Measurements from ENCODE around the gene RELN. TPM values are rescaled to one million over a fixed set of nuclear protein-coding genes. Genes with fewer than 3 reads are reported as not detected.

Gene RELN
- total RNA-seq, 2 donors from 2014 or later: 2.6 to 3.0 TPM

GRCh38 chr7:103532955-103533354 is 456.5 kb downstream of the RELN start:
- no peaks in the 10 kb centered on the region for H3K27me3 ChIP-seq (replicated peaks; ENCODE audit: insufficient read depth)
- H3K4me1 ChIP-seq (replicated peaks): no peaks in the 10 kb centered on the region
- DNase-seq (ENCODE audit: low spot score): no peak
- 73% methylated on average over 5 of the region's 5 CpGs for WGBS
- no peaks in the 10 kb centered on the region for H3K36me3 ChIP-seq
- intact Hi-C loops (cut with DNase I): no loop called here
- TF ChIP-seq POLR2A (IDR thresholded peaks at IDR 0.05): no peak
- TF ChIP-seq POLR2AphosphoS5 (IDR thresholded peaks at IDR 0.05): no peak
- no peak for TF ChIP-seq CTCF (IDR thresholded peaks at IDR 0.05)
- H3K4me3 ChIP-seq: no peak overlapping the region
- H3K9me3 ChIP-seq: no peaks in the 10 kb centered on the region
- H3K27ac ChIP-seq: no peak overlapping the region

GRCh38 chr7:103528152-103528551 is 461.3 kb downstream of the RELN start:
- Histone ChIP-seq H3K36me3 (no peaks in the 10 kb centered on the region), H3K4me1 (replicated peaks) (no peaks in the 10 kb centered on the region), H3K4me3 (no peak overlapping the region), H3K9me3 (no peaks in the 10 kb centered on the region), H3K27ac (no peak overlapping the region), H3K27me3 (replicated peaks; ENCODE audit: insufficient read depth) (no peaks in the 10 kb centered on the region)
- intact Hi-C loops (cut with DNase I): loop anchor here (10.0 kb wide), 1 partner anchor 627 kb away; no protein-coding TSS in a partner anchor
- 82% methylated on average over 2 of the region's 2 CpGs for WGBS
- no peak for DNase-seq (ENCODE audit: low spot score)
- TF ChIP-seq POLR2A (IDR thresholded peaks at IDR 0.05) (no peak), POLR2AphosphoS5 (IDR thresholded peaks at IDR 0.05) (no peak), CTCF (IDR thresholded peaks at IDR 0.05) (no peak)

- Histone ChIP-seq H3K4me3 (no peak overlapping the region), H3K27me3 (replicated peaks; ENCODE audit: insufficient read depth) (no peaks in the 10 kb centered on the region), H3K9me3 (no peaks in the 10 kb centered on the region), H3K27ac (no peak overlapping the region), H3K4me1 (replicated peaks) (no peaks in the 10 kb centered on the region), H3K36me3 (no peaks in the 10 kb centered on the region)
- WGBS: 27% methylated on average over 1 of the region's 1 CpG
- no peak for TF ChIP-seq POLR2AphosphoS5 (IDR thresholded peaks at IDR 0.05)
- no peak for TF ChIP-seq POLR2A (IDR thresholded peaks at IDR 0.05)
- TF ChIP-seq CTCF (IDR thresholded peaks at IDR 0.05): no peak
- intact Hi-C loops (cut with DNase I): loop anchor here (10.0 kb wide), 1 partner anchor 629 kb away; no protein-coding TSS in a partner anchor
- DNase-seq (ENCODE audit: low spot score): no peak
Measured at GRCh38 chr7:103525937-103526336, 463.5 kb downstream of the RELN start.

- TF ChIP-seq POLR2A (IDR thresholded peaks at IDR 0.05) (no peak), POLR2AphosphoS5 (IDR thresholded peaks at IDR 0.05) (no peak), CTCF (IDR thresholded peaks at IDR 0.05) (peak in 2 of 4 experiments; percentile 14 to 42)
- H3K36me3 ChIP-seq: no peaks in the 10 kb centered on the region
- no peak overlapping the region for H3K27ac ChIP-seq
- no peaks in the 10 kb centered on the region for H3K27me3 ChIP-seq (replicated peaks; ENCODE audit: insufficient read depth)
- H3K4me1 ChIP-seq (replicated peaks): no peaks in the 10 kb centered on the region
- WGBS: 17% methylated on average over 9 of the region's 9 CpGs
- H3K4me3 ChIP-seq: no peak overlapping the region
- intact Hi-C loops (cut with DNase I): loop anchor here (10.0 kb wide), 1 partner anchor 631 kb away; no protein-coding TSS in a partner anchor
- H3K9me3 ChIP-seq: no peaks in the 10 kb centered on the region
- DNase-seq (ENCODE audit: low spot score): no peak
Measured at GRCh38 chr7:103524042-103524907, 465.2 kb downstream of the RELN start.
